ENCODE data around the gene FOXN3. TPM values are rescaled to one million over a fixed set of nuclear protein-coding genes. Genes with fewer than 3 reads are reported as not detected.

FOXN3 gene
- polyA plus RNA-seq, 1 donor (not counting 4 experiments of a cell fraction or from before 2014, with no cell fraction given): 10.2 TPM

- H3K9me3 ChIP-seq (ENCODE audit: control insufficient read depth, low read depth, low read length): no peaks in the 10 kb centered on the region
- no peak overlapping the region for H3K4me3 ChIP-seq (ENCODE audit: control insufficient read depth in 2 of 3, extremely low read depth in 1 of 3, insufficient read depth in 2 of 3, low read depth in 1 of 3, low read length in 3 of 3)
- dilution Hi-C loops (cut with MboI; ENCODE audit: extremely low pct_ligation_motif_present, low sequenced_read_pairs): no loop called here
- no peaks in the 10 kb centered on the region for H3K9me1 ChIP-seq (ENCODE audit: control insufficient read depth, extremely low read depth, insufficient read depth, low read length)
- H2AFZ ChIP-seq (ENCODE audit: control insufficient read depth, low read length): no peak overlapping the region
- DNase-seq (ENCODE audit: low read depth, low spot score) (no peak), FAIRE-seq (no peak)
- H3K9ac ChIP-seq (ENCODE audit: control insufficient read depth, extremely low read depth, insufficient read depth, low read length): no peak overlapping the region
- H3K4me1 ChIP-seq (ENCODE audit: control insufficient read depth, extremely low read depth, insufficient read depth, low read length): no peaks in the 10 kb centered on the region
- H3K4me2 ChIP-seq (ENCODE audit: control insufficient read depth, extremely low read depth, insufficient read depth, low read depth, low read length): no peak overlapping the region
- no peaks in the 10 kb centered on the region for H3K79me2 ChIP-seq (ENCODE audit: control insufficient read depth, insufficient read depth, low read length)
- TF ChIP-seq EZH2 (IDR thresholded peaks at IDR 0.05; ENCODE audit: low read length): no peak
- TF ChIP-seq, protein P1, sequence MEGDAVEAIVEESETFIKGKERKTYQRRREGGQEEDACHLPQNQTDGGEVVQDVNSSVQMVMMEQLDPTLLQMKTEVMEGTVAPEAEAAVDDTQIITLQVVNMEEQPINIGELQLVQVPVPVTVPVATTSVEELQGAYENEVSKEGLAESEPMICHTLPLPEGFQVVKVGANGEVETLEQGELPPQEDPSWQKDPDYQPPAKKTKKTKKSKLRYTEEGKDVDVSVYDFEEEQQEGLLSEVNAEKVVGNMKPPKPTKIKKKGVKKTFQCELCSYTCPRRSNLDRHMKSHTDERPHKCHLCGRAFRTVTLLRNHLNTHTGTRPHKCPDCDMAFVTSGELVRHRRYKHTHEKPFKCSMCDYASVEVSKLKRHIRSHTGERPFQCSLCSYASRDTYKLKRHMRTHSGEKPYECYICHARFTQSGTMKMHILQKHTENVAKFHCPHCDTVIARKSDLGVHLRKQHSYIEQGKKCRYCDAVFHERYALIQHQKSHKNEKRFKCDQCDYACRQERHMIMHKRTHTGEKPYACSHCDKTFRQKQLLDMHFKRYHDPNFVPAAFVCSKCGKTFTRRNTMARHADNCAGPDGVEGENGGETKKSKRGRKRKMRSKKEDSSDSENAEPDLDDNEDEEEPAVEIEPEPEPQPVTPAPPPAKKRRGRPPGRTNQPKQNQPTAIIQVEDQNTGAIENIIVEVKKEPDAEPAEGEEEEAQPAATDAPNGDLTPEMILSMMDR (optimal IDR thresholded peaks at IDR 0.05 in 1 of 3, IDR thresholded peaks at IDR 0.05 in 1 of 3, conservative IDR thresholded peaks at IDR 0.05 in 1 of 3; ENCODE audit: extremely low read depth in 1 of 3, insufficient read depth in 2 of 3, low read length in 3 of 3): no peak
- peaks cover 0 to 3% of the 10 kb centered on the region in 2 experiments for H3K36me3 ChIP-seq (ENCODE audit: control insufficient read depth in 2 of 2, extremely low read depth in 1 of 2, insufficient read depth in 2 of 2, low read length in 2 of 2)
- no peak overlapping the region for H3K27ac ChIP-seq (ENCODE audit: control insufficient read depth, insufficient read depth, low read length)
- H4K20me1 ChIP-seq (ENCODE audit: control insufficient read depth, extremely low read depth, insufficient read depth, low read length): no peaks in the 10 kb centered on the region
- no peaks in the 10 kb centered on the region for H3K27me3 ChIP-seq (ENCODE audit: control insufficient read depth, extremely low read depth, insufficient read depth, low read length)
These were observed 254.4 kb downstream of the FOXN3 start for GRCh38 chr14:89162586-89162985.

DNA sequence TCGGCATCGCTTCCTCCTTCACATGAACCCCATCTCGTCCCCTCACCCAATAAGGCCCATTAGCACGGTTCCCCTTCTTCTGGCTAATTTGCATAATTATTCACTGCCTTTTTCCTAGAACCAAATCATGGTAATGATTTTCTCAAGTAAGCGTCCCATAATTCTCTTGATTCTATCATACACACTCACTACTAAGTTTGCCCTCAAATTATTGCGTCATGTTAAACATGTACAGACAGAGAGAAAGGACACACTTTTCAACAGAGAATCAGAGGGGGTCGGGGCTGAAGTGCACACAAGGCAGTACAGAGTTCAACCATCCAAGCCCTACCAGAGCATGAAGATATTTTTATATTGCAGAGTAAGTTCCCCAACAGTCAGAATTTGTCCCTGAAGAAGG, 256.6 kb downstream of the FOXN3 start:
- no peak overlapping the region for H3K4me2 ChIP-seq (ENCODE audit: control insufficient read depth, extremely low read depth, insufficient read depth, low read depth, low read length)
- DNase-seq (ENCODE audit: low read depth, low spot score): no peak
- H3K27ac ChIP-seq (ENCODE audit: control insufficient read depth, insufficient read depth, low read length): no peak overlapping the region
- no peaks in the 10 kb centered on the region for H3K27me3 ChIP-seq (ENCODE audit: control insufficient read depth, extremely low read depth, insufficient read depth, low read length)
- no peak overlapping the region for H3K9ac ChIP-seq (ENCODE audit: control insufficient read depth, extremely low read depth, insufficient read depth, low read length)
- no peak for FAIRE-seq
- no peak overlapping the region for H2AFZ ChIP-seq (ENCODE audit: control insufficient read depth, low read length)
- TF ChIP-seq, protein P1 (optimal IDR thresholded peaks at IDR 0.05 in 1 of 3, IDR thresholded peaks at IDR 0.05 in 1 of 3, conservative IDR thresholded peaks at IDR 0.05 in 1 of 3; ENCODE audit: extremely low read depth in 1 of 3, insufficient read depth in 2 of 3, low read length in 3 of 3): no peak
- no peak for TF ChIP-seq EZH2 (IDR thresholded peaks at IDR 0.05; ENCODE audit: low read length)
- H3K36me3 ChIP-seq (ENCODE audit: control insufficient read depth in 2 of 2, extremely low read depth in 1 of 2, insufficient read depth in 2 of 2, low read length in 2 of 2): peaks cover 0 to 3% of the 10 kb centered on the region in 2 experiments
- H3K9me3 ChIP-seq (ENCODE audit: control insufficient read depth, low read depth, low read length): no peaks in the 10 kb centered on the region
- dilution Hi-C loops (cut with MboI; ENCODE audit: extremely low pct_ligation_motif_present, low sequenced_read_pairs): no loop called here
- no peaks in the 10 kb centered on the region for H3K4me1 ChIP-seq (ENCODE audit: control insufficient read depth, extremely low read depth, insufficient read depth, low read length)
- no peaks in the 10 kb centered on the region for H3K9me1 ChIP-seq (ENCODE audit: control insufficient read depth, extremely low read depth, insufficient read depth, low read length)
- no peak overlapping the region for H3K4me3 ChIP-seq (ENCODE audit: control insufficient read depth in 2 of 3, extremely low read depth in 1 of 3, insufficient read depth in 2 of 3, low read depth in 1 of 3, low read length in 3 of 3)
- H3K79me2 ChIP-seq (ENCODE audit: control insufficient read depth, insufficient read depth, low read length): no peaks in the 10 kb centered on the region
- no peaks in the 10 kb centered on the region for H4K20me1 ChIP-seq (ENCODE audit: control insufficient read depth, extremely low read depth, insufficient read depth, low read length)
